ENCODE results near the gene SLC7A1.
A peak's percentile ranks its signal among the peaks of the same experiment; 100 is the strongest.

The SLC7A1 gene

GRCh38 chr13:29509999-29510589 is 85.4 kb downstream of the SLC7A1 start:
- DNase-seq (ENCODE audit: low spot score), result no peak

GRCh38 chr13:29508876-29509252 is 86.6 kb downstream of the SLC7A1 start:
- DNase-seq (ENCODE audit: low spot score), result no peak

- peak; percentile 92 for DNase-seq (ENCODE audit: low spot score)
Observed at GRCh38 chr13:29508130-29508875, 87.2 kb downstream of the SLC7A1 start.

GRCh38 chr13:29507356-29507755 is 88.1 kb downstream of the SLC7A1 start:
- DNase-seq (ENCODE audit: low spot score), result no peak

- no peak for DNase-seq (ENCODE audit: low spot score)
Observed at GRCh38 chr13:29505950-29506349, 89.5 kb downstream of the SLC7A1 start.

GRCh38 chr13:29505511-29505910 is 90.0 kb downstream of the SLC7A1 start:
- no peak for DNase-seq (ENCODE audit: low spot score)

GRCh38 chr13:29504691-29505090 is 90.8 kb downstream of the SLC7A1 start:
- DNase-seq (ENCODE audit: low spot score), result no peak

GRCh38 chr13:29503041-29503837 is 92.2 kb downstream of the SLC7A1 start:
- DNase-seq (ENCODE audit: low spot score), result peak; percentile 37

GRCh38 chr13:29502391-29503008 is 93.0 kb downstream of the SLC7A1 start:
- DNase-seq (ENCODE audit: low spot score), result no peak

- DNase-seq (ENCODE audit: low spot score), result no peak
Observed at GRCh38 chr13:29501674-29502073, 93.8 kb downstream of the SLC7A1 start.

- no peak for DNase-seq (ENCODE audit: low spot score)
Observed at GRCh38 chr13:29500386-29500785, 95.1 kb downstream of the SLC7A1 start.

GRCh38 chr13:29499506-29500165 is 95.9 kb downstream of the SLC7A1 start:
- DNase-seq (ENCODE audit: low spot score), result no peak

GRCh38 chr13:29498426-29499040 is 97.0 kb downstream of the SLC7A1 start:
- no peak for DNase-seq (ENCODE audit: low spot score)

GRCh38 chr13:29497137-29497654 is 98.3 kb downstream of the SLC7A1 start:
- DNase-seq (ENCODE audit: low spot score), result no peak

GRCh38 chr13:29496241-29496712 is 99.2 kb downstream of the SLC7A1 start:
- DNase-seq (ENCODE audit: low spot score), result no peak

- DNase-seq (ENCODE audit: low spot score), result no peak
Observed at GRCh38 chr13:29494520-29494919, 101.0 kb downstream of the SLC7A1 start.

GRCh38 chr13:29493796-29494195 is 101.7 kb downstream of the SLC7A1 start:
- no peak for DNase-seq (ENCODE audit: low spot score)

- DNase-seq (ENCODE audit: low spot score), result no peak
Observed at GRCh38 chr13:29491248-29491647, 104.2 kb downstream of the SLC7A1 start.

- no peak for DNase-seq (ENCODE audit: low spot score)
Observed at GRCh38 chr13:29490561-29490885, 105.0 kb downstream of the SLC7A1 start.

- no peak for DNase-seq (ENCODE audit: low spot score)
Observed at GRCh38 chr13:29489650-29490560, 105.6 kb downstream of the SLC7A1 start.
